Right atrium auricular region (tissue), 2 donors: ENCODE data around the gene TRIM72. TPM values are rescaled to one million over a fixed set of nuclear protein-coding genes. Genes with fewer than 3 reads are reported as not detected.
"Not testable (repeated sequence)": the region's sequence is repeated elsewhere in the genome, so short reads cannot be mapped to it uniquely, and the experiment has no call there.

ENCODE experiments used
- DNase-seq: peaks from one replicate; pipeline ENCODE4 v3.0.0-alpha.2; 2019; ENCODE audit warnings: low spot score
- H3K27ac ChIP-seq, 2 donors: fragments of 200-600 bp; sonication (generic); 1 replicate in 1 of 2; 2 replicates in 1 of 2; pipeline ENCODE4 v1.5.1; 2016 to 2019
- H3K27me3 ChIP-seq, 2 donors: fragments of 200-600 bp; sonication (generic); one replicate each; pipeline versions ENCODE4 v1.5.1 to v1.6.0; 2017 to 2019
- H3K36me3 ChIP-seq: fragments of 200-600 bp; sonication (generic); one replicate; pipeline ENCODE4 v1.5.1; 2016
- H3K4me1 ChIP-seq, 2 donors: fragments of 200-600 bp; sonication (generic); one replicate each; pipeline versions ENCODE4 v1.5.1 to v1.6.0; 2017 to 2019
- H3K4me3 ChIP-seq, 2 donors: fragments of 200-600 bp; sonication (generic); 1 replicate in 1 of 2; 2 replicates in 1 of 2; pipeline ENCODE4 v1.5.1; 2017 to 2019; ENCODE audit warnings: mild to moderate bottlenecking in 1 of 2, moderate library complexity in 1 of 2
- H3K9me3 ChIP-seq, 2 donors: fragments of 200-600 bp; sonication (generic); one replicate each; pipeline ENCODE4 v1.5.1; 2019
- CTCF ChIP-seq, 2 donors: fragments of 200-600 bp; sonication (generic); IDR thresholded peaks; one replicate each; pipeline ENCODE4 v1.5.1; 2019; ENCODE audit warnings: antibody characterized with exemption in 2 of 2
- total RNA-seq, 2 donors: library from RNA; depleted of rRNA; stranded (reverse); fragments of >200 nt; gene quantifications; one replicate each; pipeline ENCODE4 v1.1.0, GENCODE V29; 2016

The TRIM72 gene
- total RNA-seq, 2 donors from 2014 or later = 0.04 to 0.11 TPM

GRCh38 chr16:31276600-31276999 is 62.7 kb downstream of the TRIM72 start:
- no peaks in the 10 kb centered on the region for H3K27me3 ChIP-seq
- no peak for TF ChIP-seq CTCF (IDR thresholded peaks at IDR 0.05)
- no peaks in the 10 kb centered on the region for H3K4me1 ChIP-seq
- H3K27ac ChIP-seq = no peak overlapping the region
- no peak for DNase-seq
- H3K4me3 ChIP-seq = no peak overlapping the region
- H3K36me3 ChIP-seq = no peaks in the 10 kb centered on the region
- no peaks in the 10 kb centered on the region for H3K9me3 ChIP-seq

- Histone ChIP-seq H3K4me1 (no peaks in the 10 kb centered on the region), H3K27me3 (no peaks in the 10 kb centered on the region), H3K27ac (no peak overlapping the region), H3K4me3 (no peak overlapping the region), H3K36me3 (no peaks in the 10 kb centered on the region), H3K9me3 (no peaks in the 10 kb centered on the region)
- no peak for TF ChIP-seq CTCF (IDR thresholded peaks at IDR 0.05)
- DNase-seq = peak; percentile 32
Observed at GRCh38 chr16:31277659-31278260, 63.8 kb downstream of the TRIM72 start.

- H3K27me3 ChIP-seq, DNase-seq, H3K36me3 ChIP-seq, H3K9me3 ChIP-seq, H3K4me3 ChIP-seq, H3K4me1 ChIP-seq, H3K27ac ChIP-seq: not testable (repeated sequence)
Observed at GRCh38 chr16:31278853-31279252, 64.9 kb downstream of the TRIM72 start.

Other genes with a start within 250 kb of the TRIM72 start
- gene HSD3B7, start 228.9 kb upstream of the TRIM72 start, total RNA-seq = 1 to 10 TPM; 6.0 to 8.5 TPM
- 1 to 10 TPM; 1.3 to 2.1 TPM for gene STX1B, start 203.5 kb upstream of the TRIM72 start, total RNA-seq
- 10 to 100 TPM; 17.1 to 23.8 TPM for gene STX4, start 180.6 kb upstream of the TRIM72 start, total RNA-seq
- gene ZNF668, start 139.9 kb upstream of the TRIM72 start, total RNA-seq = 1 to 10 TPM; 7.4 to 9.2 TPM
- gene ZNF646, start 139.7 kb upstream of the TRIM72 start, total RNA-seq = 10 to 100 TPM in 1 of 2 donors, 1 to 10 TPM in 1; 6.2 to 10.8 TPM
- under 1 TPM; 0.15 to 0.43 TPM for gene PRSS53, start 125.2 kb upstream of the TRIM72 start, total RNA-seq
- gene VKORC1, start 119.3 kb upstream of the TRIM72 start, total RNA-seq = 10 to 100 TPM; 64.9 to 71.8 TPM
- gene BCKDK, start 105.7 kb upstream of the TRIM72 start, total RNA-seq = 10 to 100 TPM; 52.0 to 62.3 TPM
- gene KAT8, start 96.5 kb upstream of the TRIM72 start, total RNA-seq = 10 to 100 TPM; 58.0 to 64.3 TPM
- 1 to 10 TPM in 1 of 2 donors, not detected in 1; 2.4 TPM for gene PRSS8, start 78.4 kb upstream of the TRIM72 start, total RNA-seq
- 1 to 10 TPM; 1.3 to 1.9 TPM for gene PRSS36, start 64.1 kb upstream of the TRIM72 start, total RNA-seq
- 10 to 100 TPM; 16.9 to 34.3 TPM for gene FUS, start 34.0 kb upstream of the TRIM72 start, total RNA-seq
- gene PYCARD, start 11.4 kb upstream of the TRIM72 start, total RNA-seq = 10 to 100 TPM in 1 of 2 donors, 1 to 10 TPM in 1; 7.9 to 13.8 TPM
- not detected for gene PYDC1, start 3.0 kb downstream of the TRIM72 start, total RNA-seq
- gene ITGAM, start 45.9 kb downstream of the TRIM72 start, total RNA-seq = 10 to 100 TPM in 1 of 2 donors, 1 to 10 TPM in 1; 2.1 to 15.4 TPM
- gene ITGAX, start 141.1 kb downstream of the TRIM72 start, total RNA-seq = 1 to 10 TPM in 1 of 2 donors, under 1 TPM in 1; 0.78 to 2.6 TPM
- not detected for gene ITGAD, start 179.2 kb downstream of the TRIM72 start, total RNA-seq
- 100 to 1,000 TPM; 515 to 564 TPM for gene COX6A2, start 214.2 kb downstream of the TRIM72 start, total RNA-seq
- 1 to 10 TPM; 3.4 to 4.6 TPM for gene ZNF843, start 228.7 kb downstream of the TRIM72 start, total RNA-seq
- gene ARMC5, start 245.4 kb downstream of the TRIM72 start, total RNA-seq = 1 to 10 TPM; 7.4 to 9.0 TPM